H1 (cell line): Measurements from ENCODE around the gene DHRS3. TPM values are rescaled to one million over a fixed set of nuclear protein-coding genes. Genes with fewer than 3 reads are reported as not detected.

Source experiments
- CTCF ChIA-PET: fragments of 300-600 bp; sonication (Branson Sonifier 250); formaldehyde crosslinking; loops from one replicate; lab custom pipeline; 2021; ENCODE audit not compliant: partially characterized antibody; lab: Charles Lee
- POLR2A ChIA-PET: fragments of 300-600 bp; sonication (Branson Sonifier 250); formaldehyde crosslinking; loops from one replicate; lab custom pipeline; 2021; ENCODE audit warnings: inconsistent platforms; ENCODE audit not compliant: partially characterized antibody; lab: Charles Lee
- DNase-seq, 2 experiments: peaks; one replicate each; pipeline versions ENCODE4 v3.0.0 to v3.0.0-alpha.2; 2010 to 2022; ENCODE audit warnings: low spot score in 2 of 2, low read depth in 1 of 2, mixed read lengths in 1 of 2
- FAIRE-seq: peaks from 2 replicates; lab custom pipeline; 2011; peaks lifted over from hg19 to GRCh38; lab: Jason Lieb, UNC
- H2AFZ ChIP-seq: 2 replicates; pipeline ENCODE4 v1.8.1; 2012; ENCODE audit warnings: low read length, inconsistent platforms
- H2AK5ac ChIP-seq: 2 replicates; pipeline ENCODE4 v1.6.1; 2013; ENCODE audit warnings: low read depth, low read length
- H2BK120ac ChIP-seq: replicated peaks from 2 replicates; pipeline ENCODE3; 2013; ENCODE audit warnings: low read depth, low read length, inconsistent platforms
- H2BK12ac ChIP-seq: 2 replicates; pipeline ENCODE4 v1.6.1; 2013; ENCODE audit warnings: low read depth, low read length
- H2BK15ac ChIP-seq: 2 replicates; pipeline ENCODE4 v1.6.1; 2013; ENCODE audit warnings: low read length
- H2BK20ac ChIP-seq: 2 replicates; pipeline ENCODE4 v1.6.1; 2013; ENCODE audit warnings: low read length
- H2BK5ac ChIP-seq: 2 replicates; pipeline ENCODE4 v1.6.1; 2013; ENCODE audit warnings: low read depth, low read length
- H3K14ac ChIP-seq: 2 replicates; pipeline ENCODE4 v1.6.1; 2013; ENCODE audit warnings: inconsistent platforms; ENCODE audit not compliant: insufficient read length
- H3K18ac ChIP-seq: 2 replicates; pipeline ENCODE4 v1.6.1; 2013; ENCODE audit warnings: low read length; ENCODE audit errors: extremely low read depth
- H3K23ac ChIP-seq: 2 replicates; pipeline ENCODE4 v1.6.1; 2013; ENCODE audit warnings: inconsistent platforms; ENCODE audit not compliant: insufficient read length
- H3K23me2 ChIP-seq: 2 replicates; pipeline ENCODE4 v1.6.1; 2013; ENCODE audit warnings: low read depth, low read length
- H3K27ac ChIP-seq: 2 replicates; pipeline ENCODE4 v1.6.1; 2011; ENCODE audit warnings: low read depth, low read length, inconsistent platforms
- H3K27me3 ChIP-seq, 4 experiments: replicated peaks in 1 of 4; 1 replicate in 1 of 4; 2 replicates in 3 of 4; pipeline versions ENCODE4 v1.6.1 to v1.8.1; 2011 to 2013; ENCODE audit warnings: low read length in 3 of 4, mild to moderate bottlenecking in 3 of 4, inconsistent platforms in 2 of 4, mixed read lengths in 2 of 4, moderate library complexity in 1 of 4; ENCODE audit not compliant: control insufficient read depth in 3 of 4, insufficient read depth in 3 of 4; ENCODE audit errors: extremely low read depth in 1 of 4
- H3K36me3 ChIP-seq, 4 experiments: 2 replicates each; pipeline versions ENCODE4 v1.6.1 to v1.8.1; 2011 to 2013; ENCODE audit warnings: mild to moderate bottlenecking in 4 of 4, low read length in 3 of 4, moderate library complexity in 2 of 4, control low read depth in 1 of 4, inconsistent platforms in 1 of 4; ENCODE audit not compliant: insufficient read depth in 4 of 4, control insufficient read depth in 2 of 4
- H3K4ac ChIP-seq: replicated peaks from 2 replicates; pipeline ENCODE3; 2013; ENCODE audit warnings: low read length, low read depth, mixed read lengths, inconsistent platforms; ENCODE audit not compliant: insufficient read length
- H3K4me1 ChIP-seq, 4 experiments: replicated peaks in 1 of 4; 1 replicate in 1 of 4; 2 replicates in 3 of 4; pipeline versions ENCODE4 v1.6.1 to v1.8.1; 2011 to 2013; ENCODE audit warnings: low read length in 3 of 4, inconsistent platforms in 2 of 4, mixed read lengths in 1 of 4; ENCODE audit not compliant: insufficient read depth in 4 of 4, control insufficient read depth in 3 of 4
- H3K4me2 ChIP-seq, 2 experiments: 2 replicates each; pipeline versions ENCODE4 v1.6.1 to v1.8.1; 2011 to 2013; ENCODE audit warnings: low read depth in 2 of 2, low read length in 2 of 2, control low read depth in 1 of 2, inconsistent platforms in 1 of 2, mild to moderate bottlenecking in 1 of 2; ENCODE audit not compliant: insufficient read depth in 1 of 2
- H3K4me3 ChIP-seq, 4 experiments: fragments of 200-600, 300-600 bp in 1 of 4; sonication (generic), shearing (Covaris generic), sonication (Bioruptor Twin) in 1 of 4; 2 replicates each; pipeline versions ENCODE4 v1.5.1 to v1.8.1; 2011 to 2016; ENCODE audit warnings: low read length in 4 of 4, low read depth in 3 of 4, control low read depth in 2 of 4, inconsistent platforms in 2 of 4, mild to moderate bottlenecking in 2 of 4, mixed read lengths in 1 of 4, moderate library complexity in 1 of 4; ENCODE audit not compliant: insufficient read depth in 2 of 4; ENCODE audit errors: extremely low read depth in 1 of 4
- H3K56ac ChIP-seq: replicated peaks from 2 replicates; pipeline ENCODE3; 2013; ENCODE audit warnings: low read depth, mild to moderate bottlenecking, mixed read lengths, low read length, inconsistent platforms; ENCODE audit not compliant: insufficient read length
- H3K79me1 ChIP-seq: 2 replicates; pipeline ENCODE4 v1.6.1; 2013; ENCODE audit warnings: low read depth, low read length, control low read depth
- H3K79me2 ChIP-seq, 2 experiments: 2 replicates each; pipeline versions ENCODE4 v1.6.1 to v1.8.1; 2012 to 2013; ENCODE audit warnings: low read length in 2 of 2, mild to moderate bottlenecking in 2 of 2, inconsistent platforms in 1 of 2; ENCODE audit not compliant: insufficient read depth in 2 of 2, control insufficient read depth in 1 of 2
- H3K9ac ChIP-seq, 4 experiments: replicated peaks in 1 of 4; 1 replicate in 1 of 4; 2 replicates in 3 of 4; pipeline versions ENCODE4 v1.6.1 to v1.8.1; 2011 to 2013; ENCODE audit warnings: low read depth in 3 of 4, low read length in 3 of 4, control low read depth in 2 of 4, mild to moderate bottlenecking in 2 of 4, moderate library complexity in 2 of 4, inconsistent platforms in 1 of 4; ENCODE audit errors: extremely low read depth in 1 of 4
- H3K9me3 ChIP-seq, 2 experiments: 2 replicates each; pipeline versions ENCODE4 v1.6.1 to v1.8.1; 2012 to 2013; ENCODE audit warnings: mild to moderate bottlenecking in 2 of 2, moderate library complexity in 2 of 2, control low read depth in 1 of 2, inconsistent platforms in 1 of 2, low read depth in 1 of 2, low read length in 1 of 2, mixed read lengths in 1 of 2; ENCODE audit not compliant: insufficient read depth in 2 of 2
- H4K20me1 ChIP-seq, 2 experiments: replicated peaks in 1 of 2; 2 replicates each; pipeline versions ENCODE3 to v1.8.1; 2011 to 2013; ENCODE audit warnings: inconsistent platforms in 2 of 2, low read length in 2 of 2, mild to moderate bottlenecking in 1 of 2; ENCODE audit not compliant: insufficient read depth in 2 of 2, control insufficient read depth in 1 of 2
- H4K5ac ChIP-seq: 2 replicates; pipeline ENCODE4 v1.6.1; 2013; ENCODE audit warnings: low read length, low read depth, mixed read lengths, inconsistent platforms; ENCODE audit not compliant: insufficient read length
- H4K8ac ChIP-seq: 2 replicates; pipeline ENCODE4 v1.8.0; 2013; ENCODE audit warnings: mild to moderate bottlenecking, moderate library complexity, low read length, inconsistent platforms; ENCODE audit not compliant: insufficient read depth; ENCODE audit errors: extremely low read depth
- H4K91ac ChIP-seq: replicated peaks from 2 replicates; pipeline ENCODE3; 2013; ENCODE audit warnings: low read length, mixed read lengths, inconsistent platforms; ENCODE audit not compliant: insufficient read length
- ASH2L ChIP-seq: fragments of 200-600, 300-600 bp; sonication (generic); IDR thresholded peaks from one replicate; pipeline ENCODE4 v1.7.1; 2017; ENCODE audit warnings: low read length
- BCL11A ChIP-seq, 2 experiments: IDR thresholded peaks; one replicate each; pipeline ENCODE4 v1.6.1; 2011; ENCODE audit warnings: low read depth in 2 of 2, low read length in 2 of 2, mild to moderate bottlenecking in 2 of 2
- CBX8 ChIP-seq: fragments of 300-800, 300-1000 bp; sonication (generic); IDR thresholded peaks from 2 replicates; pipeline ENCODE4 v1.7.1; 2016; ENCODE audit warnings: low read depth, low read length, borderline replicate concordance
- CTBP2 ChIP-seq: IDR thresholded peaks from 2 replicates; pipeline ENCODE4 v1.7.0; 2011; ENCODE audit warnings: borderline replicate concordance, mild to moderate bottlenecking, moderate library complexity, mixed read lengths, low read length; ENCODE audit not compliant: insufficient read depth, insufficient read length
- EP300 ChIP-seq, 2 experiments: IDR thresholded peaks; 1 replicate in 1 of 2; 2 replicates in 1 of 2; pipeline ENCODE4 v1.6.1; 2011 to 2012; ENCODE audit warnings: low read depth in 2 of 2, low read length in 2 of 2, mild to moderate bottlenecking in 2 of 2, borderline replicate concordance in 1 of 2, inconsistent platforms in 1 of 2, moderate library complexity in 1 of 2
- KDM5A ChIP-seq: fragments of 200-600 bp; IDR thresholded peaks from 2 replicates; pipeline ENCODE4 v1.7.1; 2012; ENCODE audit warnings: mild to moderate bottlenecking, low read length, inconsistent platforms, mixed read lengths
- NRF1 ChIP-seq: IDR thresholded peaks from 2 replicates; pipeline ENCODE4 v1.6.1; 2011; ENCODE audit warnings: mild to moderate bottlenecking, low read depth, low read length, improper control_type of control experiment
- PHF8 ChIP-seq: fragments of 200-600 bp; sonication (generic); conservative IDR thresholded peaks from 2 replicates; pipeline ENCODE4 v1.7.1; 2012; ENCODE audit warnings: low read depth, mild to moderate bottlenecking, inconsistent platforms, low read length, moderate library complexity
- POU5F1 ChIP-seq: IDR thresholded peaks from 2 replicates; pipeline ENCODE4 v1.6.1; 2011; ENCODE audit warnings: low read depth, mild to moderate bottlenecking, low read length, moderate library complexity
- RAD21 ChIP-seq, 2 experiments: IDR thresholded peaks in 1 of 2; conservative IDR thresholded peaks in 1 of 2; 2 replicates each; pipeline ENCODE4 v1.6.1; 2011; ENCODE audit warnings: low read depth in 2 of 2, low read length in 2 of 2, improper control_type of control experiment in 1 of 2, inconsistent platforms in 1 of 2, mild to moderate bottlenecking in 1 of 2, moderate library complexity in 1 of 2
- SIRT6 ChIP-seq: IDR thresholded peaks from one replicate; pipeline ENCODE4 v1.7.1; 2012; ENCODE audit warnings: low read length, inconsistent platforms
- WGBS, 2 experiments: shearing (Covaris generic) in 1 of 2; methylation state at CpG; one replicate each; pipeline versions ENCODE4 v1.1.6 to v1.1.7; 2013 to 2015; ENCODE audit warnings: low lambda C conversion rate in 2 of 2, mixed read lengths in 2 of 2, inconsistent platforms in 1 of 2, low coverage in 1 of 2, missing lambda C conversion rate in 1 of 2; ENCODE audit not compliant: insufficient replicate concordance in 2 of 2, insufficient coverage in 1 of 2, insufficient read length in 1 of 2; ENCODE audit errors: extremely low coverage in 1 of 2, missing lambda C conversion rate in 1 of 2; 5-methylcytosine and 5-hydroxymethylcytosine counted together
- polyA plus RNA-seq, 7 experiments: library from polyadenylated mRNA; depleted of rRNA in 3 of 7; stranded (reverse) in 5 of 7; unstranded in 2 of 7; fragments of >200 nt in 5 of 7; fragments of 200-250 nt in 2 of 7; gene quantifications; 1 replicate in 5 of 7; 2 replicates in 1 of 7; 4 replicates in 1 of 7; pipeline versions ENCODE4 v1.2.1 to v1.2.3, GENCODE V29; 2011 to 2013; ENCODE audit warnings: missing spikeins in 2 of 7, mixed read lengths in 2 of 7
- total RNA-seq: library from RNA; stranded (reverse); fragmentation: NEBNext Ultra II Directional; extraction: Animal tissue kit (Norgen Biotek cat#: 25700); gene quantifications from 2 replicates; pipeline ENCODE4 v1.2.1, GENCODE V29; 2021

Gene DHRS3
- total and polyA plus RNA-seq, 2 of the 8 experiments (the other 6 are each of a cell fraction or from before 2014, with no cell fraction given) = 32.5 to 36.4 TPM

DNA sequence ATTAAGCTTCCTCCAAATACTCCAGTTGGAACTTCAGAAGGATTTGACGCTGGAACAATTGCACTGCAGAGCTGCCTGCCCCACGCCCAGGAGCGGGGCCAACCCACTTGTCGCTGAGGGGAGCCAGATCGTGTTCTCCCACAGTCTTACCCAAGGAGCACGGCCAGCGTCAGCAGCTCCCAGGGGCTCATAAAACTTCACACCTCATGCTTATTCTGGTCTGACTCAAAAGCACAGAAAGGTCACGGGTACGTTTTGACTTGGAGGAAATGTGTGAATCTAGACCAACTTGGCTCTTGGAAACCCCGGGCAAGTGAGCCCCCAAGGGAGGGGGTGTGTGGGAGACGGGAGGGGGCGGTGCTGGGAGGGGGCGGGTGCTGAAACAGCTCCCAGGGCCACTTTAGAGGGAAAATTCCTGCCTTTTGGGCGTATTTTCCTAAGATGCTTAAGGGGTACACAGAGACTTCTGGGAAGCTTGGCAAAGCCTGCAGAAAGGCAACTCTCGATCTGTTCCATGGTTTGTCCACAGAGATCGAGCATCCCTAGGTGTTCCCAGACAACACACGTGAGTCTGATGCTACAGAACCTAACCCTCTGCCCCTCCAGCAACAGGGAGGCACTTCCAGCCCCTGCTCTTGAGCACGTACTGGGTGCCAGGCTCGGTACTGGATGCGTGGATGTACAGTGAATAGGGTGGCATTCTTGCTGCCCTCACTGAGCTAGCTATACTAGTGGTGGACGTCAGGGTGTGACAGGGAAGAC lies 98.9 kb downstream of the DHRS3 start:
- Histone ChIP-seq H2BK5ac (no peak overlapping the region), H3K27ac (no peak overlapping the region), H4K8ac (no peak overlapping the region), H3K36me3 (no peaks in the 10 kb centered on the region; a peak in 2 of 8 replicates), H2BK120ac (no peak overlapping the region), H3K4me2 (no peak overlapping the region), H3K23me2 (no peaks in the 10 kb centered on the region), H4K5ac (no peak overlapping the region), H2BK20ac (0 out of 2 replicates have a peak overlapping the region, but pooled peaks have one; percentile 67), H3K27me3 (no peaks in the 10 kb centered on the region), H4K20me1 (no peaks in the 10 kb centered on the region), H4K91ac (no peak overlapping the region), H3K9me3 (no peaks in the 10 kb centered on the region), H2BK12ac (peak overlapping the region; percentile 50; the same call in 1 of the 2 replicates), H3K9ac (no peak overlapping the region), H3K23ac (no peak overlapping the region), H2AK5ac (peak overlapping the region; percentile 75; the same call in 1 of the 2 replicates), H3K14ac (no peak overlapping the region), H3K79me1 (no peaks in the 10 kb centered on the region), H3K18ac (no peak overlapping the region), H2AFZ (no peak overlapping the region), H3K56ac (no peak overlapping the region), H3K4ac (no peak overlapping the region), H3K4me1 (peaks cover 0 to 2% (median 0%) of the 10 kb centered on the region in 4 experiments; a peak in 1 of 7 replicates), H2BK15ac (no peak overlapping the region), H3K4me3 (no peak overlapping the region), H3K79me2 (no peaks in the 10 kb centered on the region)
- FAIRE-seq (no peak), DNase-seq (no peak)
- TF ChIP-seq BCL11A (IDR thresholded peaks at IDR 0.05; ENCODE audit: low read depth in 2 of 2, low read length in 2 of 2) (no peak), NRF1 (no peak), CBX8 (no peak), PHF8 (no peak), RAD21 (IDR thresholded peaks at IDR 0.05 in 1 of 2, conservative IDR thresholded peaks at IDR 0.05 in 1 of 2; ENCODE audit: low read depth in 2 of 2, low read length in 2 of 2) (no peak), KDM5A (no peak), POU5F1 (no peak), EP300 (IDR thresholded peaks at IDR 0.05; ENCODE audit: borderline replicate concordance in 1 of 2, low read depth in 2 of 2, low read length in 2 of 2) (no peak), CTBP2 (no peak), SIRT6 (no peak), ASH2L (no peak)
- CTCF ChIA-PET = interaction anchor here (1.1 kb wide), 2 partner anchors 176 to 242 kb away, joined by 3 to 4 read pairs; no protein-coding TSS in a partner anchor
- WGBS, 2 experiments = 82% methylated on average over 20 of the region's 21 CpGs; no CpG with 5 or more reads in 1 of the 2 experiments
- POLR2A ChIA-PET = interaction anchor here (0.5 to 1.5 kb wide), 2 partner anchors 21 to 99 kb away, joined by 3 read pairs; partner anchors contain the start of gene DHRS3
